GM12873 (cell line): ENCODE data around the gene RGS7.

Source experiments
- CTCF ChIP-seq: IDR thresholded peaks from 2 replicates; pipeline ENCODE4 v1.5.1; 2012; ENCODE audit warnings: low read depth, mild to moderate bottlenecking, moderate library complexity, low read length, control low read depth; ENCODE audit not compliant: insufficient read depth; ENCODE audit errors: missing control alignments

The RGS7 gene

GRCh38 chr1:240800291-240800690 lies 556.7 kb downstream of the RGS7 start:
- no peak for TF ChIP-seq CTCF

- TF ChIP-seq CTCF: no peak
These were observed 560.0 kb downstream of the RGS7 start for GRCh38 chr1:240797050-240797449.

GRCh38 chr1:240794046-240794843 lies 562.8 kb downstream of the RGS7 start:
- TF ChIP-seq CTCF: no peak

- TF ChIP-seq CTCF: no peak
These were observed 564.0 kb downstream of the RGS7 start for GRCh38 chr1:240792915-240793529.

GRCh38 chr1:240790856-240791255 lies 566.1 kb downstream of the RGS7 start:
- no peak for TF ChIP-seq CTCF

GRCh38 chr1:240786880-240787279 lies 570.1 kb downstream of the RGS7 start:
- no peak for TF ChIP-seq CTCF

- no peak for TF ChIP-seq CTCF
These were observed 572.2 kb downstream of the RGS7 start for GRCh38 chr1:240784776-240785175.
